Right renal cortex interstitium (tissue), 3 donors: ENCODE data around the gene CYB5R3. TPM values are rescaled to one million over a fixed set of nuclear protein-coding genes. Genes with fewer than 3 reads are reported as not detected.
"Not testable (repeated sequence)": the region's sequence is repeated elsewhere in the genome, so short reads cannot be mapped to it uniquely, and the experiment has no call there.

Source experiments
- DNase-seq, 3 donors: peaks; one replicate each; pipeline ENCODE4 v3.0.0-alpha.2; 2013; ENCODE audit warnings: low read depth in 3 of 3, low spot score in 2 of 3
- polyA plus RNA-seq, 3 donors: library from polyadenylated mRNA; unstranded; fragments of 120-200 nt; gene quantifications; one replicate each; pipeline ENCODE4 v1.2.1, GENCODE V29; 2013; ENCODE audit not compliant: insufficient read length in 3 of 3

The CYB5R3 gene
- polyA plus RNA-seq, 3 donors: 130 to 149 (median 146) TPM

- no peak for DNase-seq
Observed at GRCh38 chr22:42608136-42608822, 40.9 kb downstream of the CYB5R3 start.

- not testable (repeated sequence) for DNase-seq
Observed at GRCh38 chr22:42607641-42608040, 41.6 kb downstream of the CYB5R3 start.

- no peak for DNase-seq
Observed at GRCh38 chr22:42604403-42604802, 44.8 kb downstream of the CYB5R3 start.

GRCh38 chr22:42603427-42603826 lies 45.8 kb downstream of the CYB5R3 start:
- no peak for DNase-seq

GRCh38 chr22:42602470-42602869 lies 46.7 kb downstream of the CYB5R3 start:
- DNase-seq: no peak

GRCh38 chr22:42601879-42602465 lies 47.2 kb downstream of the CYB5R3 start:
- DNase-seq: no peak

GRCh38 chr22:42596863-42597530 lies 52.2 kb downstream of the CYB5R3 start:
- no peak for DNase-seq

GRCh38 chr22:42596336-42596735 lies 52.9 kb downstream of the CYB5R3 start:
- DNase-seq: no peak

- no peak for DNase-seq
Observed at GRCh38 chr22:42595434-42595833, 53.8 kb downstream of the CYB5R3 start.

- DNase-seq: no peak
Observed at GRCh38 chr22:42591987-42592386, 57.2 kb downstream of the CYB5R3 start.

GRCh38 chr22:42587588-42588175 lies 61.5 kb downstream of the CYB5R3 start:
- DNase-seq: no peak

GRCh38 chr22:42586381-42586780 lies 62.8 kb downstream of the CYB5R3 start:
- no peak for DNase-seq

- DNase-seq: no peak
Observed at GRCh38 chr22:42585096-42585495, 64.1 kb downstream of the CYB5R3 start.

GRCh38 chr22:42584364-42584940 lies 64.7 kb downstream of the CYB5R3 start:
- DNase-seq: no peak

- DNase-seq: no peak
Observed at GRCh38 chr22:42582987-42583386, 66.2 kb downstream of the CYB5R3 start.

- peak; percentile 27 to 67 (median 55) for DNase-seq
Observed at GRCh38 chr22:42581762-42582716, 67.2 kb downstream of the CYB5R3 start.

- not testable (repeated sequence) for DNase-seq
Observed at GRCh38 chr22:42581194-42581761, 67.9 kb downstream of the CYB5R3 start.

- DNase-seq: not testable (repeated sequence)
Observed at GRCh38 chr22:42580040-42580439, 69.2 kb downstream of the CYB5R3 start.

GRCh38 chr22:42577623-42578240 lies 71.5 kb downstream of the CYB5R3 start:
- DNase-seq: no peak
